ENCODE measurements around the gene STK32B.

DNA sequence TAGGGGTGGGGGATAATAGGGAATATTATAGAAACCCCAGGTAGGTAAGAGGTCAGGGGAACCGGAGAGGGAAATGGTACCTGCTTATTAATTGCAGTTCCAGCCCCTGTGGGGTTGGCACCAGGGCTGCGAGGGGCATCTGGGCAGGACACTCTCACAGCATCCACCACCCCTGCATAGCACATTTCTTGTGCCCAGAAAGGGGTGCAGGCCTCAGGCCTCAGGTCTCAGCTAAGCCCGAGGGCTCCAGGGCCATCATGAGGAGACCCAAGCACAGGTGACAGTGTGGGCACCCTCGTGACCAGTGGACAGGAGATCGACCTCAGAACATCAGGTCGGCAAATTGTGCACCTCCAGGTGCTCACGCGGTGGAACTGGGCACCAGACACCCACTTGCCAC, 492.4 kb downstream of the STK32B start:
- TF ChIP-seq POLR2AphosphoS5 (IDR thresholded peaks at IDR 0.05; ENCODE audit: low read depth, low read length) = no peak
- TF ChIP-seq EP300 (IDR thresholded peaks at IDR 0.05; ENCODE audit: borderline replicate concordance in 1 of 2, low read depth in 1 of 2, low read length in 1 of 2) = no peak
- no peak for TF ChIP-seq RXRA (IDR thresholded peaks at IDR 0.05; ENCODE audit: borderline replicate concordance, low read depth)
- TF ChIP-seq CTCF (IDR thresholded peaks at IDR 0.05) = no peak
- TF ChIP-seq SMC3 (IDR thresholded peaks at IDR 0.05; ENCODE audit: low read depth, low read length) = no peak
- TF ChIP-seq NRF1 (IDR thresholded peaks at IDR 0.05; ENCODE audit: low read depth, low read length) = no peak
- no peak for TF ChIP-seq EZH2phosphoT487 (IDR thresholded peaks at IDR 0.05; ENCODE audit: borderline replicate concordance, low read depth)
- TF ChIP-seq USF2 (IDR thresholded peaks at IDR 0.05; ENCODE audit: borderline replicate concordance, low read depth, low read length) = no peak
- TF ChIP-seq FOSL2 (IDR thresholded peaks at IDR 0.05; ENCODE audit: borderline replicate concordance, low read depth) = no peak
- no peak for TF ChIP-seq ELF1 (IDR thresholded peaks at IDR 0.05)
- TF ChIP-seq TCF12 (IDR thresholded peaks at IDR 0.05) = no peak

All from SK-N-SH (cell line).